Caco-2 (cell line): ENCODE data around the gene DHRSX. TPM values are rescaled to one million over a fixed set of nuclear protein-coding genes. Genes with fewer than 3 reads are reported as not detected.
A peak's percentile ranks its signal among the peaks of the same experiment; 100 is the strongest.
"Not testable (repeated sequence)": the region's sequence is repeated elsewhere in the genome, so short reads cannot be mapped to it uniquely, and the experiment has no call there.

ENCODE experiments used
- BruUV-seq: library from RNA; stranded (reverse); fragments of 400-500 nt; replicated peaks from 2 replicates; lab custom pipeline; 2021; lab: Mats Ljungman, UMichigan
- CTCF ChIA-PET: fragments of 300-600 bp; sonication (Branson Sonifier 250); formaldehyde crosslinking; loops from one replicate; lab custom pipeline; 2022; ENCODE audit warnings: antibody characterized with exemption; lab: Charles Lee
- POLR2A ChIA-PET: fragments of 300-600 bp; sonication (Branson Sonifier 250); formaldehyde crosslinking; loops from one replicate; lab custom pipeline; 2022; ENCODE audit warnings: antibody characterized with exemption; lab: Charles Lee
- DNase-seq, 2 experiments: peaks; one replicate each; pipeline versions ENCODE4 v3.0.0 to v3.0.0-alpha.2; 2020 to 2022
- H3K27me3 ChIP-seq: replicated peaks from 2 replicates; pipeline ENCODE4 v1.6.0; 2011; ENCODE audit warnings: low read length; ENCODE audit not compliant: control insufficient read depth, insufficient read depth
- H3K36me3 ChIP-seq: 2 replicates; pipeline ENCODE4 v1.5.1; 2011; ENCODE audit warnings: low read length; ENCODE audit not compliant: control insufficient read depth, insufficient read depth
- H3K4me1 ChIP-seq: fragments of 250-450 bp; sonication (Bioruptor Pico); 2 replicates; pipeline ENCODE4 v1.5.1; 2020; ENCODE audit warnings: mild to moderate bottlenecking
- H3K4me3 ChIP-seq: 2 replicates; pipeline ENCODE4 v1.5.1; 2011; ENCODE audit warnings: low read depth, mild to moderate bottlenecking, control low read depth, low read length
- H3K9me3 ChIP-seq: fragments of 250-450 bp; sonication (Bioruptor Pico); 2 replicates; pipeline ENCODE4 v1.5.1; 2020; ENCODE audit warnings: mild to moderate bottlenecking, moderate library complexity
- H3K27ac Mint-ChIP-seq: one replicate; pipeline ENCODE4 v1.8.0; 2022; ENCODE audit warnings: mixed read lengths; ENCODE audit not compliant: unreplicated experiment
- H3K27me3 Mint-ChIP-seq: one replicate; pipeline ENCODE4 v1.8.0; 2022; ENCODE audit warnings: mixed read lengths; ENCODE audit not compliant: insufficient read depth, unreplicated experiment
- H3K36me3 Mint-ChIP-seq: one replicate; pipeline ENCODE4 v1.8.0; 2022; ENCODE audit warnings: mild to moderate bottlenecking, mixed read lengths; ENCODE audit not compliant: insufficient read depth, unreplicated experiment
- H3K4me1 Mint-ChIP-seq: one replicate; pipeline ENCODE4 v1.8.0; 2022; ENCODE audit warnings: low read depth, mixed read lengths; ENCODE audit not compliant: unreplicated experiment
- H3K4me3 Mint-ChIP-seq: one replicate; pipeline ENCODE4 v1.8.0; 2022; ENCODE audit warnings: mild to moderate bottlenecking, moderate library complexity, mixed read lengths; ENCODE audit not compliant: unreplicated experiment
- H3K9me3 Mint-ChIP-seq: one replicate; pipeline ENCODE4 v1.8.0; 2022; ENCODE audit warnings: mixed read lengths; ENCODE audit not compliant: unreplicated experiment
- intact Hi-C: fragments of 100-400 bp; cut with micrococcal nuclease; formaldehyde crosslinking; loops from one replicate; pipeline ENCODE4 v1.10.0; 2022; ENCODE audit not compliant: unreplicated experiment
- total RNA-seq: library from RNA; stranded (reverse); gene quantifications from 2 replicates; pipeline ENCODE4 v1.2.3, GENCODE V29; 2022
- TF ChIP-seq, protein P1 (sequence below), 2 experiments: fragments of 200-600 bp in 1 of 2; IDR thresholded peaks; 1 replicate in 1 of 2; 2 replicates in 1 of 2; pipeline versions ENCODE4 v1.5.1 to v1.8.0; 2011 to 2022; ENCODE audit warnings: antibody characterized with exemption in 1 of 2, control low read depth in 1 of 2, inconsistent platforms in 1 of 2, low read depth in 1 of 2, low read length in 1 of 2, mild to moderate bottlenecking in 1 of 2, moderate library complexity in 1 of 2; ENCODE audit not compliant: insufficient read depth in 1 of 2, severe bottlenecking in 1 of 2, unreplicated experiment in 1 of 2

The DHRSX gene
- total RNA-seq, 1 experiment from 2014 or later, result 64.1 TPM

DNA sequence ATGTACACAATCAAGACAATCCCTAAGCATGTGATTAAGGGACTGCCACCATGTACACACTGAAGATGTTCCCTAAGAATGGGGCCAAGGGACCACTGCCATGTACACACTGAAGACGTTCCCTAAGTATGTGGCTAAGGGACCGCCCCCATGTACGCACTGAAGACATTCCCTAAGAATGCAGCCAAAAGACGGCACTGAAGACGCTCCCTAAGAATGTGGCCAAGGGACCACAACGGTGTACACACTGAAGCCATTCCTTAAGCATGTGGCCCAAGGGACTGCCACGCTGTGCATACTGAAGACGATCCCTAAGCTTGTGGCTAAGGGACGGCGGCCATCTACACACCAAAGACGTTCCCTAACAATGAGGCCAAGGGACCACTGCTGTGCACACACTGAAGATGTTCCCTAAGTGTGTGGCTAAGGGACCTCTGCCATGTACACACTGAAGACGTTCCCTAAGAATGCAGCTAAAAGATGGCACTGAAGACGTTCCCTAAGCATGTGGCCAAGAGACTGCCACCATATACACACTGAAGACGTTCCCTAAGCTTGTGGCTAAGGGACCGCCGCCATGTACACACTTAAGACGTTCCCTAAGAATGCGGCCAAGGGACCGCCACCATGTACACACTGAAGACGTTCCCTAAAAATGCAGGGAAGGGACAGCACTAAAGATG lies 26.4 kb downstream of the DHRSX start:
- H3K4me3 ChIP-seq, result no peak overlapping the region
- peak overlapping the region; percentile 96 for H3K27ac Mint-ChIP-seq
- CTCF ChIA-PET, result no interaction called here
- H3K27me3 Mint-ChIP-seq, result no peaks in the 10 kb centered on the region
- no peaks in the 10 kb centered on the region for H3K9me3 Mint-ChIP-seq
- no peaks in the 10 kb centered on the region for H3K27me3 ChIP-seq
- POLR2A ChIA-PET, result no interaction called here
- intact Hi-C loops, result no loop called here
- H3K4me1 Mint-ChIP-seq, result peaks cover 33% of the 10 kb centered on the region
- no peaks in the 10 kb centered on the region for H3K9me3 ChIP-seq
- H3K36me3 ChIP-seq, result 0 out of 2 replicates have a peak, but pooled peaks cover 1% of the 10 kb centered on the region
- H3K4me3 Mint-ChIP-seq, result no peak overlapping the region
- peaks cover 37% of the 10 kb centered on the region for H3K36me3 Mint-ChIP-seq
- peak in 1 of 2 experiments; percentile 68 for DNase-seq
- peaks cover 57% of the 10 kb centered on the region for H3K4me1 ChIP-seq
- TF ChIP-seq, protein P1, sequence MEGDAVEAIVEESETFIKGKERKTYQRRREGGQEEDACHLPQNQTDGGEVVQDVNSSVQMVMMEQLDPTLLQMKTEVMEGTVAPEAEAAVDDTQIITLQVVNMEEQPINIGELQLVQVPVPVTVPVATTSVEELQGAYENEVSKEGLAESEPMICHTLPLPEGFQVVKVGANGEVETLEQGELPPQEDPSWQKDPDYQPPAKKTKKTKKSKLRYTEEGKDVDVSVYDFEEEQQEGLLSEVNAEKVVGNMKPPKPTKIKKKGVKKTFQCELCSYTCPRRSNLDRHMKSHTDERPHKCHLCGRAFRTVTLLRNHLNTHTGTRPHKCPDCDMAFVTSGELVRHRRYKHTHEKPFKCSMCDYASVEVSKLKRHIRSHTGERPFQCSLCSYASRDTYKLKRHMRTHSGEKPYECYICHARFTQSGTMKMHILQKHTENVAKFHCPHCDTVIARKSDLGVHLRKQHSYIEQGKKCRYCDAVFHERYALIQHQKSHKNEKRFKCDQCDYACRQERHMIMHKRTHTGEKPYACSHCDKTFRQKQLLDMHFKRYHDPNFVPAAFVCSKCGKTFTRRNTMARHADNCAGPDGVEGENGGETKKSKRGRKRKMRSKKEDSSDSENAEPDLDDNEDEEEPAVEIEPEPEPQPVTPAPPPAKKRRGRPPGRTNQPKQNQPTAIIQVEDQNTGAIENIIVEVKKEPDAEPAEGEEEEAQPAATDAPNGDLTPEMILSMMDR (IDR thresholded peaks at IDR 0.05; ENCODE audit: insufficient read depth in 1 of 2, low read depth in 1 of 2, low read length in 1 of 2, severe bottlenecking in 1 of 2, unreplicated experiment in 1 of 2), result no peak
- BruUV-seq, result no TSS peak

DNA sequence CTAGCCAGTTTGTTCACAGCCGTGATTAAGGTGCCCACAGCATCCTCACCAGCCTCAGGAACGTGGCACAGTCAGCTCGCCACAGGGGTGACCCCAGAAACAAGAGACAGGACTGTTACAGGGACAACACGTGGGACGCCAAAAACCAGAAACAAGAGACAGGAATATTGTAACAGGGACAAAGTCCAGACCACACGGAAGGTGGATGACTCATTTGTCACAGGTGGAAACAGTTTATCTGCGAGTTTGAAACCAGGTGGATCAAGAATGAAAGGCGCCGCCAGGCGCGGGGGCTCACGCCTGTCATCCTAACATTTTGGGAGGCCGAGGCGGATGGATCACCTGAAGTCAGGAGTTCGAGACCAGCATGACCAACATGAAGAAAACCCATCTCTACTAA lies 27.7 kb downstream of the DHRSX start:
- H3K36me3 ChIP-seq, H3K27me3 Mint-ChIP-seq, H3K9me3 Mint-ChIP-seq, POLR2A ChIA-PET, H3K9me3 ChIP-seq, CTCF ChIA-PET, BruUV-seq, H3K4me3 ChIP-seq, H3K27me3 ChIP-seq: not testable (repeated sequence)
- H3K27ac Mint-ChIP-seq, result peak overlapping the region; percentile 96
- DNase-seq, result peak; percentile 82 to 86
- H3K4me3 Mint-ChIP-seq, result peak overlapping the region; percentile 56
- peaks cover 49% of the 10 kb centered on the region for H3K4me1 ChIP-seq
- intact Hi-C loops, result loop anchor here (2.0 kb wide), 1 partner anchor 62 kb away; no protein-coding TSS in a partner anchor
- H3K4me1 Mint-ChIP-seq, result peaks cover 26% of the 10 kb centered on the region
- peaks cover 47% of the 10 kb centered on the region for H3K36me3 Mint-ChIP-seq

DNA sequence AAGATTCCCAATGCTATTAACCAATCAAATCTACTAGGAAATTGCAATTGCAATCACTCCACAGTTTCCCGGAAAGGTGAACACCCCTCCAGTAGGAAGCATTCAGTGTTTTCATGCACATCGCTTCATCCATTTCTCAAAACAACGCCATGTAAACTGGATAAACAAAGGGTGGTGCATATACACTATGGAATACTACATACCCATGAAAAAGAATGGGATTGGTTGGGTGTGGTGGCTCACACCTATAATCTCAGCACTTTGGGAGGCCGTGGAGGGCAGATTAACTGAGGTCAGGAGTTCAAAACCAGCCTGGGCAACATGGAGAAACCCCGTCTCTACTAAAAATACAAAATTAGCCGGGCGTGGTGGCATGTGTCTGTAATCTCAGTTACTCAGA lies 29.1 kb downstream of the DHRSX start:
- 0 out of 2 replicates have a peak, but pooled peaks cover 1% of the 10 kb centered on the region for H3K36me3 ChIP-seq
- H3K4me1 ChIP-seq, result peaks cover 49% of the 10 kb centered on the region
- ChIA-PET CTCF (no interaction called here), POLR2A (no interaction called here)
- no TSS peak for BruUV-seq
- peaks cover 21% of the 10 kb centered on the region for H3K4me1 Mint-ChIP-seq
- no peak overlapping the region for H3K4me3 ChIP-seq
- intact Hi-C loops, result loop anchor here (2.0 kb wide), 1 partner anchor 61 kb away; no protein-coding TSS in a partner anchor
- no peak overlapping the region for H3K27ac Mint-ChIP-seq
- DNase-seq, result no peak
- H3K4me3 Mint-ChIP-seq, result no peak overlapping the region
- H3K27me3 ChIP-seq, result no peaks in the 10 kb centered on the region
- TF ChIP-seq, protein P1 (IDR thresholded peaks at IDR 0.05; ENCODE audit: insufficient read depth in 1 of 2, low read depth in 1 of 2, low read length in 1 of 2, severe bottlenecking in 1 of 2, unreplicated experiment in 1 of 2), result no peak
- H3K36me3 Mint-ChIP-seq, result peaks cover 45% of the 10 kb centered on the region
- no peaks in the 10 kb centered on the region for H3K27me3 Mint-ChIP-seq
- no peaks in the 10 kb centered on the region for H3K9me3 ChIP-seq
- H3K9me3 Mint-ChIP-seq, result no peaks in the 10 kb centered on the region

DNA sequence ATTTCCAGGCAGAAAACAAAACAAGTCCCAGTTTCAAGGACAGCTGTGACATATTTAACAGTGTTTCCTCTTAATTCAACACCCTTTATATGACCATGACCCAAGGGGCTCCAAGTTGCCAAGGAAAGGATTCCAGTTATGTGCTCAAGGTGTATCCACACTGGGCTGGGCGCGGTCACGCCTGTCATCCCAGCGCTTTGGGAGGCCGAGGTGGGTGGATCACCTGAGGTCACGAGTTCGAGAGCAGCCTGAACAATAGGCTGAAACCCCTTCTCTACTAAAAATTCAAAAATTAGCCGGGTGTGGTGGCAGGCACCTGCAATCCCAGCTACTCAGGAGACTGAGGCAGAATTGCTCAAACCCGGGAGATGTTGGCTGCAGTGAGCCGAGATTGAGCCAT lies 29.6 kb downstream of the DHRSX start:
- DNase-seq, H3K9me3 ChIP-seq, H3K4me3 Mint-ChIP-seq, BruUV-seq, H3K4me3 ChIP-seq, H3K27ac Mint-ChIP-seq, H3K27me3 Mint-ChIP-seq, H3K27me3 ChIP-seq, intact Hi-C loops, H3K36me3 ChIP-seq, H3K9me3 Mint-ChIP-seq, CTCF ChIA-PET, POLR2A ChIA-PET: not testable (repeated sequence)
- Mint-ChIP-seq H3K4me1 (peaks cover 21% of the 10 kb centered on the region), H3K36me3 (peaks cover 45% of the 10 kb centered on the region)
- H3K4me1 ChIP-seq, result peaks cover 47% of the 10 kb centered on the region

DNA sequence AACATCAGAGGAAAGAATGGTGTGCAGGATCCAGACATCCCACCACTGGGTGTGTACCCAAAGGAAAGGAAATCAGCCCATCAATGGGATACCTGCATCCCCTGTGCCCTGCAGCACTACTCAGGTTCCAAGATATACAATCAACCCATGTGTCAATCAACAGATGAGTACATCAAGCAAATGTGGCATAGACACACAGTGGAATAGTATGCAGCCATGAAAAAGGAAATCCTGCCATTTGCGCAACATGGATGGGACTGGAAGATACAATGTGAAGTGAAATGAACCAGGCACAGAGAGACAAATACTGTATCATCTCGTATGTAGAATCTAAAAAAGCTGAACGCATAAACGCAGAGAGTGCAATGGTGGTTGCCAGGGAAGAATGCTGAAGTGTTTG lies 30.9 kb downstream of the DHRSX start:
- H3K9me3 ChIP-seq, H3K9me3 Mint-ChIP-seq, H3K4me3 ChIP-seq, POLR2A ChIA-PET, H3K27me3 ChIP-seq, CTCF ChIA-PET, BruUV-seq, intact Hi-C loops, H3K4me3 Mint-ChIP-seq, H3K27me3 Mint-ChIP-seq, DNase-seq, H3K36me3 ChIP-seq: not testable (repeated sequence)
- H3K4me1 Mint-ChIP-seq, result peaks cover 21% of the 10 kb centered on the region
- H3K27ac Mint-ChIP-seq, result peak overlapping the region; percentile 66
- peaks cover 45% of the 10 kb centered on the region for H3K36me3 Mint-ChIP-seq
- peaks cover 36% of the 10 kb centered on the region for H3K4me1 ChIP-seq
